ENCODE measurements around the gene MRTFA. TPM values are rescaled to one million over a fixed set of nuclear protein-coding genes. Genes with fewer than 3 reads are reported as not detected.
A peak's percentile ranks its signal among the peaks of the same experiment; 100 is the strongest.
"Not testable (repeated sequence)": the region's sequence is repeated elsewhere in the genome, so short reads cannot be mapped to it uniquely, and the experiment has no call there.

The MRTFA gene
- total and polyA plus RNA-seq, 5 experiments from 2014 or later = 10.7 to 122 (median 31.0) TPM

DNA sequence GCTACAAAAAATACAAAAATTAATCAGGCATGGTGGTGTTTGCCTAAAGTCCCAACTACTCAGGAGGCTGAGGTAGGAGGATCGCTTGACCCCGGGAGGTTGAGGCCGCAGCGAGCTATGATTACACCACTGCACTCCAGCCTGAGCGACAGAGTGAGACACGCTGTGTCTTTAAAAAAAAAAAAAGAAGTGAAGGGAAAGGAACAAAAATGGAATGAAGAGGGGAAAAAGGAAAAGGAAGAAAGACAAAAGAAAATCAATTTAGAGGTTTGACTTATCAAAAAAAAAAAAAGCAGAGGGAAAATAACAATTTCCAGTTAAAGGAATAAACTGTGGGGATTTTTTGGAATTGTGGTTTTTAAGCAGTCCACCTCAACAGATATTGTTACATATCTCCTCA lies 36.8 kb downstream of the MRTFA start:
- POLR2A ChIA-PET = no interaction called here
- Mint-ChIP-seq H3K36me3 (no peaks in the 10 kb centered on the region), H3K4me1 (peaks cover 27 to 66% (median 47%) of the 10 kb centered on the region in 4 donors), H3K27ac (peak overlapping the region in 1 of 10 donors; percentile 80), H3K27me3 (no peaks in the 10 kb centered on the region), H3K9me3 (no peaks in the 10 kb centered on the region), H3K4me3 (no peak overlapping the region)
- DNase-seq = no peak
- ATAC-seq = no peak

DNA sequence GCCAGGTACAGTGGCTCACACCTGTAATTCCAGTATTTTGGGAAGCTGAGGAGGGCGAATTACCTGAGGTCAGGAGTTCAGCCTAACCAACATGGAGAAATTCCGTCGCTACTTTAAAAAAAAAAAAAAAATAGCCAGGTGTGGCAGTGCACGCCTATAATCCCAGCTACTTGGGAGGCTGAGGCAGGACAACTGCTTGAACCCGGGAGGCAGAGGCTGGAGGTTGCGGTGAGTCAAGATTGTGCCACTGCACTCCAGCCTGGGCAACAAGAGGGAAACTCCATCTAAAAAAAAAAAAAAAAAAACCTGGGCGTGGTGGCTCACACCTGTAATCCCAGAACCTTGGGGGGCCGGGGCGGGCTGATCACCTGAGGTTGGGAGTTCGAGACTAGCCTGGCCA lies 37.8 kb downstream of the MRTFA start:
- not testable (repeated sequence) for DNase-seq, H3K4me3 Mint-ChIP-seq, H3K27me3 Mint-ChIP-seq, ATAC-seq, H3K36me3 Mint-ChIP-seq, H3K27ac Mint-ChIP-seq, H3K9me3 Mint-ChIP-seq
- H3K4me1 Mint-ChIP-seq = peaks cover 31 to 76% (median 56%) of the 10 kb centered on the region in 4 donors
- POLR2A ChIA-PET = interaction anchor here (0.7 kb wide), 2 partner anchors 16 to 78 kb away, joined by 5 read pairs; no protein-coding TSS in a partner anchor

DNA sequence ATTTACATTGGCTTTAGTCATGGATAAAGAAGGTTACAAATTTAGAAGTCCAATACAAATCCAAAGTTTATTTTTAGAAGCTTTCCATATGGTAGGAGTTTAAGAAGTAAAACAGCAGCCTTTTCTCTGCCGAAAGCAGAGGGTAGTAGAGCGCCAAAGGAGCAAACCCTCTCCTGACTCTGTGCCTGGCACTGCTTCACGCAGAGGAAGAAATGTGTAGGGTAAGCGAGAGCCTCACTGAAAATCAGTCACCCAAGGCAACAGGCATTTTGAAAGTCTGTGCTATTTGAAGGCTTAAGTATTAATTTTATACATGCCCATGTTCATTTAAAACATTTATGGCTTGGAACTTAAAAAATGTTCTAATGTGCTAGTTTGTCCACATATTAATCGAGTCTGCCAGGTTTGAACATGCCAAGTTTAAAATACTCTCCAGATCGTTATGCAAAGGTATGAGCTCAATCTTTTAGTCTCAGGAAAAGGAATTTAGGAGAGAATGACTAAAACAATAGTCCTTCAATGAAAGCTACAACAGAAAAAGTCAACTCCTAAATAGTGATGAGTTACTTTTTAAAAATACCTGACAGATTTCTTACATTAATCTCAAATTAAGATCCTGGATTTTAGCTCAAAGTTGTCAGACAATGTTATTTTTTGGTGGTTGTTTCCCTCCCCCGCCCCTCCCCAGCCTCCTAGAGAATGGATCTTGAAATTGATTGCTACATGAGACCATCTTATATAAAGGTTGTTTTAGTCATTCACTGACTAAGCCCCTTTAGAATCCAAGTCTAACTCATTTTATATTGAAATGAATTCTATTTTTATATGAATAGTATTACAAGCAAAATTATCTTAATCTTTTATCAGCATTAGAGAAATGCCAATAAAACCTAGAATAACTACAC lies 38.7 kb downstream of the MRTFA start:
- peak overlapping the region in 1 of 10 donors; percentile 15 for H3K27ac Mint-ChIP-seq
- peaks cover 0 to 5% (median 0%) of the 10 kb centered on the region in 3 donors for H3K36me3 Mint-ChIP-seq
- H3K27me3 Mint-ChIP-seq = no peaks in the 10 kb centered on the region
- H3K4me1 Mint-ChIP-seq = peaks cover 32 to 77% (median 58%) of the 10 kb centered on the region in 4 donors
- POLR2A ChIA-PET = no interaction called here
- ATAC-seq = no peak
- H3K4me3 Mint-ChIP-seq = no peak overlapping the region
- no peak for DNase-seq
- H3K9me3 Mint-ChIP-seq = no peaks in the 10 kb centered on the region

DNA sequence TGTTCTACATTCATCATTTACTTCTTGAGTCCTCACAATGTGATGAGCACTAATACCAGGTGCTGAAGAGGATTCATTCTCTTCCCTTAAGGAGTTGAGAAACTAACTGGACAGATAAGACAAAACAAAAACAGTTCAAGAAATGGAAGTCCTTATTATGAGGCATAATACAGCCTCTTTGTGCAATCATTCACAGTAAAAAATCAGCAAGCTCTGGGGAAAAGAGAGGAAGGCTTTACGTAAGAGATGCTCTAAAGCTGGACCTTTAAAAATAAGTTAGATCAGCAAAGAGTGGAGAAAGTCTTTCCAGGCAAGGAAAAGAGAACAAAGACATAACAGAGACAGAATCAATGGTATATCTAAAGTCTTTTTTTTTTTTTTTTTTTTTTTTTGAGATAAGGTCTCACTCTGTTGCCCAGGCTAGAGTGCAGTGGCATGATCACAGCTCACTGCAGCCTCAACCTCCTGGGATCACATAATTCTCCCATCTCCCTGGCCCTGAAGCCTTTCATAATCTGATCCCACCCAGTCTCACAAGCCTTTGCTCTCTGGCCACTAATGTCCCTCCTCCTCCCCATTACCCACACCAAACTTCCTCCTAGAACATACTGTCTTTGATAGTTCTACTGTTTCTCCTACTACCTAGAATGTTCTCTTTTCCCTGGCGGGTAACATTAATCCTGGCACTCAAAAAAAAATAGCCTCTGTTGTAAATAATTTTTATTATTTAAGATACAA lies 40.9 kb downstream of the MRTFA start:
- peaks cover 28 to 68% (median 58%) of the 10 kb centered on the region in 4 donors for H3K4me1 Mint-ChIP-seq
- no peaks in the 10 kb centered on the region for H3K27me3 Mint-ChIP-seq
- POLR2A ChIA-PET = interaction anchor here (0.6 kb wide), 1 partner anchor 1126 kb away, joined by 5 read pairs; no protein-coding TSS in a partner anchor
- DNase-seq (no peak), ATAC-seq (no peak)
- H3K27ac Mint-ChIP-seq = peak overlapping the region in 1 of 10 donors; percentile 9
- H3K36me3 Mint-ChIP-seq = peaks cover 0 to 7% (median 0%) of the 10 kb centered on the region in 3 donors
- H3K4me3 Mint-ChIP-seq = no peak overlapping the region
- no peaks in the 10 kb centered on the region for H3K9me3 Mint-ChIP-seq

DNA sequence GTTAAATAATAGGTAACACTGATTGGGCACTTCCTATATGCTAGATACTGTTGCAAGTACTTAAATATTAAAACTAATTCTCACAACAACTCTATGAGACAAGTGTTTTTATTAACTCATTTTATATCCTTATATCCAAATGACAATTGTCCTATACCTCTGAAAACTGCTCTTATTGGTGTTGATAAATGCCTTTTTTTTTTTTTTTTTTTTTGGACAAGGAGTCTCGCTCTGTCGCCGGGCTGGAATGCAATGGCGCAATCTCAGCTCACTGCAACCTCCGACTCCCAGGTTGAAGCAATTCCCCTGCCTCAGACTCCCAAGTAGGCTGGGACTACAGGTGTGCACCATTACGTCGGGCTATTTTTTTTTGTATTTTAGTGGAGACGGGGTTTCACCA lies 41.6 kb downstream of the MRTFA start:
- no peaks in the 10 kb centered on the region for H3K27me3 Mint-ChIP-seq
- DNase-seq (no peak), ATAC-seq (no peak)
- H3K4me1 Mint-ChIP-seq = peaks cover 25 to 63% (median 53%) of the 10 kb centered on the region in 4 donors
- H3K9me3 Mint-ChIP-seq = no peaks in the 10 kb centered on the region
- peak overlapping the region in 2 of 10 donors; percentile 6 to 57 for H3K27ac Mint-ChIP-seq
- POLR2A ChIA-PET = interaction anchor here (0.6 kb wide), 1 partner anchor 104 kb away, joined by 3 read pairs; no protein-coding TSS in a partner anchor
- H3K36me3 Mint-ChIP-seq = peaks cover 0 to 11% (median 2%) of the 10 kb centered on the region in 3 donors
- no peak overlapping the region for H3K4me3 Mint-ChIP-seq

DNA sequence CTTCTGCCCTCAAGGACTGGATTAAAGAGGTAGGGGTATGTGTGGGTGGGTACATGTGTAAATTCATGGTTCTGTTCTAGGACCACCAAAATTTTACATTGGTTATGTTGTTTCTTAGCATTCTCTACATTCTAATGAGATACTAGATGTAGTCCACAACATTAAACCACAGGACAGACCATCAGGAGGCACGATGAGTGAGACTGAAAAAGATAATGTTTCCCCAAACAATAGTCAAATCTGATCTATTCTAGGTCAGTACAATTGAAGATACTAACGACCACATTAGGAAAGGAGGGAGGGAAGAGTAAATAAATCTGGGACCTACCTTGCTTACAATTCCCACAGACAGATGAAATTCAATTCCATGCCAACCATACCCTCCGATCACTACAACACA lies 42.2 kb downstream of the MRTFA start:
- DNase-seq (no peak), ATAC-seq (no peak)
- Mint-ChIP-seq H3K27ac (peak overlapping the region in 4 of 10 donors; percentile 6 to 60 (median 42)), H3K36me3 (peaks cover 0 to 15% (median 3%) of the 10 kb centered on the region in 3 donors), H3K9me3 (no peaks in the 10 kb centered on the region), H3K4me1 (peaks cover 23 to 60% (median 50%) of the 10 kb centered on the region in 4 donors), H3K27me3 (no peaks in the 10 kb centered on the region), H3K4me3 (no peak overlapping the region)
- POLR2A ChIA-PET = interaction anchor here (0.6 kb wide), 1 partner anchor 105 kb away, joined by 3 read pairs; no protein-coding TSS in a partner anchor

DNA sequence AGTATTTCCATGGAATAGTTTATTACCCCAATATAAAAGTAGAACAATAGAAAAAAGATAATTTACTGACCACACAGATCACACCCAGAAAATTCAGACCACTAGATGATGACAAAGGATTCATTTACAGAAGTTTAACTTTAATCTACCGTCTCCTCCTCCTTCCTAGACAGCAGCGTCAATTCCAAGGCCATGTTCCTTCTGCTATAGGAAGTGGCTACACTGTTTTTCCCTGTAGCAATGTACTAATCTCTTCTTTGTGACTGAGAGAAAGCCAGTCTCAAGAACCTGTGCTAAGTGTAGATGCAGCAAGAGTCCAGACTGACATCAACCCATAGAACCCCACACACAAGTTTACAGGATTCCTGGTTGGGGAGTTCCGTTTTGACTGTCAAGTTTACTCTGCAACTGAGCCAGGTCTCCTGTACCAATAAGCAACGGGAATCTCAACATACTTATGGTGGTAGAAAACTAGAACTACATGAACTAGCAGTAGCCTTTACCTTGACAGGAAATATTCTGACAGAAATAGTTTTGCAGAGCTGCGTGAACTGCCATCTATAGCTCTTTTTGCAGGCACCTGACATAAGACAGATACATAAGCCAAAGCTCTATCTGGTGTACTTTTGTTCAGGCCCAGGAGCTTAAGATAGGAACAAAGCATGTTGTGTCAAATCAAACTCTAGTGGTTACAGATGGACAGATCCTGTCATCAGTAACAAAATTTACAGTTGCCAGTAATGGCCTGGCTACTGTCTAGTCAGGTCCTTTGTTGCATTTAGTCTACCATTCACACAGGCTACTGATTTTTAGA lies 42.9 kb downstream of the MRTFA start:
- DNase-seq = no peak
- ATAC-seq = peak in 1 of 2 donors; percentile 35
- Mint-ChIP-seq H3K4me3 (no peak overlapping the region), H3K27ac (peak overlapping the region in 5 of 10 donors; percentile 12 to 60 (median 27)), H3K9me3 (no peaks in the 10 kb centered on the region), H3K4me1 (peaks cover 23 to 58% (median 50%) of the 10 kb centered on the region in 4 donors), H3K36me3 (peaks cover 0 to 20% (median 3%) of the 10 kb centered on the region in 3 donors), H3K27me3 (no peaks in the 10 kb centered on the region)
- POLR2A ChIA-PET = interaction anchor here (0.7 kb wide), 1 partner anchor 32 kb away, joined by 3 read pairs; no protein-coding TSS in a partner anchor

DNA sequence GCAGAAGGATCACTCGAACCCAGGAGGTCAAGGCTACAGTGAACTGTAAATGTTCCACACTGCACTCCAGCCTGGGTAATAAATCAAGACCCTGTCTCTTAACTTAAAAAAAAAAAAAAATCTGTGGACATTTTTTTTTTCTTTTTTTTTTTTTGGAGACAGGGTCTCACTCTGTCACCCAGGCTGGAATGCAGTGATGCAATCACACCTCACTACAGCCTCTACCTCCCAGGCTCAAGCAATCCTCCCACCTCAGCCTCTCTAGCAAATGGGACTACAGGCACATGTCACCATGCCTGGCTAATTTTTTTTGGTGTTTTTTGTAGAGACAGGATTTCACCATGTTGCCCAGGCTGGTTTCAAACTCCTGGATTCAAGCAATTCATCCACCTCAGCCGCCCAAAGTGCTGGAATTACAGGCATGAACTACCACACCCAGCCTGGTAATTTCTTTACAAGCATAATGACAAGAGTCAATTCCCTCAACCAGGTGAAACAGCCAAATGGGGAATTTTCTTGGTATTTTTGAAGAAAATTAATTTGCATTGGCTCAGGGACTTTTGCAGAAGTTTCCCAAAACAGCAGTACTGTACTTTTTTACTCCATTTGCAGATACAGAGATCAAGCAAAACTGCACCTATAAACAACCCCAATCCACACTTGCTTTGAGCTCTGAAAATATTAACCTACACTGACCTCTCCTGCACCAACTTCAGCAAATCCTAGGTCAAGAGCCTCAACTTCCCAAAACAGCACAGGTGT lies 44.0 kb downstream of the MRTFA start:
- no peaks in the 10 kb centered on the region for H3K27me3 Mint-ChIP-seq
- H3K9me3 Mint-ChIP-seq = no peaks in the 10 kb centered on the region
- peak overlapping the region in 4 of 10 donors; percentile 4 to 57 (median 10) for H3K27ac Mint-ChIP-seq
- no peak for ATAC-seq
- peaks cover 0 to 24% (median 3%) of the 10 kb centered on the region in 3 donors for H3K36me3 Mint-ChIP-seq
- no peak for DNase-seq
- H3K4me1 Mint-ChIP-seq = peaks cover 26 to 55% (median 47%) of the 10 kb centered on the region in 4 donors
- POLR2A ChIA-PET = interaction anchor here (0.7 kb wide), 1 partner anchor 31 kb away, joined by 3 read pairs; no protein-coding TSS in a partner anchor
- H3K4me3 Mint-ChIP-seq = peak overlapping the region in 1 of 10 donors; percentile 17

DNA sequence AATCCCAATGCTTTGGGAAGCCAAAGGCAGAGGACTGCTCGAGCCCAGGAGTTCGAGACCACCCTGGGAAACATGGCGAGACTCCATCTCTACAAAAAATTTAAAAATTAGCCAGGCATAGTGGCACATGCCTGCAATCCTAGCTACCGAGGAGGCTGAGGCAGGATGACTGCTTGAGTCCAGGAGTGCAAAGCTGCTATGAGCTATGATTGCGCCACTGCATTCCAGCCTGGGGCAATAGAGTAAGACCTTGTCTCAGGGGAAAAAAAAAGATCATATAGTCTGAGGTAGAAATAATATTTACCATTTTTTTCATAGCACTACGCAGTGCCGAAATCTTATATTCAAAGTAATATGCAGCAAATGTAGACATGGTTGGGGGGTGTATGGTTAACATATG lies 47.8 kb downstream of the MRTFA start:
- Mint-ChIP-seq H3K4me3 (no peak overlapping the region), H3K4me1 (peaks cover 13 to 32% (median 31%) of the 10 kb centered on the region in 4 donors), H3K27ac (no peak overlapping the region), H3K27me3 (no peaks in the 10 kb centered on the region), H3K36me3 (peaks cover 0 to 52% (median 19%) of the 10 kb centered on the region in 3 donors), H3K9me3 (no peaks in the 10 kb centered on the region)
- ATAC-seq (no peak), DNase-seq (no peak)
- POLR2A ChIA-PET = no interaction called here

DNA sequence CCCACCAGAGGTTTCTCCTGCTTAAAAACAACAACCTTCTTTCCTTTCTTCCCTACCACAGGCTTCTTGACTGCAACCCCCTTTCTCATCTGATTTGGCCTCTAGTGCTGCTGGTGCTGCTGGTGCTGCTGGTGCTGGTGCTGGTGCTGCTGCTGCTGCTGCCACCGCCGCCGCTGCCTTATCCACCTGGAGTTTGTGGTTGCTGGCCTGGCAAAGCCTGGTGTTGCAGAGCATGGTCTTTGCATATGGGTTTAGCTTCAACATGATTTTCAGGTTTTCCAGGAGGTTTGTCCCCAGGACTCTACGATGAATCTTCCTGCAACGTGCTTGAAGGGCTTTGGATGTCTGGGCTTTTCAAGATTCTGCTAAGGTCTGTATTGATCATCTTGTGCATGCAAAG lies 49.7 kb downstream of the MRTFA start:
- H3K9me3 Mint-ChIP-seq = no peaks in the 10 kb centered on the region
- H3K36me3 Mint-ChIP-seq = peaks cover 0 to 54% (median 19%) of the 10 kb centered on the region in 3 donors
- ATAC-seq (no peak), DNase-seq (no peak)
- POLR2A ChIA-PET = no interaction called here
- no peaks in the 10 kb centered on the region for H3K27me3 Mint-ChIP-seq
- peaks cover 9 to 25% (median 22%) of the 10 kb centered on the region in 4 donors for H3K4me1 Mint-ChIP-seq
- no peak overlapping the region for H3K4me3 Mint-ChIP-seq
- H3K27ac Mint-ChIP-seq = peak overlapping the region in 2 of 10 donors; percentile 22 to 82

DNA sequence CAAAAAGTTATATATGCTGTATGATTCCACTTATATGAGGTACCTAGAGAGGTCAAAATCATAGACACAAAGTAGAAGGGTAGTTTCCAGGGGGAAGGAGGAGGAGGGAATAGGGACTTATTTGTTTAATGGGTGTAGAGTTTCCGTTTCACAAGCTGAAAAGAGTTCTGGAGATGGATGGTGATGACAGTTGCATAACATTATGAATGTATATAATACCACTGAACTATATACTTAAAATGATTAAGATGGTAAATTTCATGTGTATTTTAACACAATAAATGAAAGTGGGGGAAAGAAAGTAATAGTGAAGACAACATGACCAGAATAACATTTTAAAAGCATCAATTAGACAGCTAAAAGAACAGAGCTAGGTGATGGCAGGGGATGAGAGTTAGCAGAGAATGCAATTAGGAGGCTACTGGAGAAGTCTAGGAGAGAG lies 51.2 kb downstream of the MRTFA start:
- Mint-ChIP-seq H3K36me3 (peaks cover 0 to 53% (median 19%) of the 10 kb centered on the region in 3 donors), H3K27me3 (no peaks in the 10 kb centered on the region), H3K27ac (no peak overlapping the region), H3K9me3 (no peaks in the 10 kb centered on the region), H3K4me3 (no peak overlapping the region), H3K4me1 (peaks cover 9 to 25% (median 17%) of the 10 kb centered on the region in 4 donors)
- POLR2A ChIA-PET = interaction anchor here (0.6 kb wide), 1 partner anchor 153 kb away, joined by 3 read pairs; no protein-coding TSS in a partner anchor
- DNase-seq (no peak), ATAC-seq (no peak)
